Breast epithelium (tissue), 3 donors: ENCODE data around the gene VAT1L.

ENCODE experiments used
- CTCF ChIP-seq, 3 donors: fragments of 450-650 bp; IDR thresholded peaks; one replicate each; pipeline ENCODE4 v1.5.1; 2016 to 2017; ENCODE audit warnings: antibody characterized with exemption in 3 of 3, mild to moderate bottlenecking in 3 of 3, moderate library complexity in 3 of 3
- POLR2A ChIP-seq: fragments of 450-650 bp; IDR thresholded peaks from one replicate; pipeline ENCODE4 v1.6.1; 2016; ENCODE audit warnings: antibody characterized with exemption, mild to moderate bottlenecking, moderate library complexity
- POLR2AphosphoS5 ChIP-seq, 3 donors: sonication (generic); formaldehyde crosslinking; IDR thresholded peaks; one replicate each; pipeline ENCODE4 v1.6.1; 2017; ENCODE audit warnings: antibody characterized with exemption in 3 of 3

- TF ChIP-seq CTCF (IDR thresholded peaks at IDR 0.05) (no peak), POLR2A (no peak), POLR2AphosphoS5 (IDR thresholded peaks at IDR 0.05) (no peak)
Measured at GRCh38 chr16:77841502-77841763, 53.1 kb downstream of the VAT1L start.
